Stimulated activated naive CD8-positive, alpha-beta T cell treated with anti-CD3 and anti-CD28 coated beads, Interleukin-15, Interleukin-2, amounts not matched to agents 100 ng/mL and 50 ng/mL, for 24 hours (primary cell): ENCODE data around the gene LRP1.

Source experiments
- H3K27ac Mint-ChIP-seq: one replicate; pipeline ENCODE4 v1.8.0; 2021; ENCODE audit warnings: mild to moderate bottlenecking, mixed read lengths
- H3K27me3 Mint-ChIP-seq: one replicate; pipeline ENCODE4 v1.8.0; 2021; ENCODE audit warnings: mixed read lengths
- H3K36me3 Mint-ChIP-seq: one replicate; pipeline ENCODE4 v1.8.0; 2021; ENCODE audit warnings: low read depth, mixed read lengths
- H3K4me1 Mint-ChIP-seq: one replicate; pipeline ENCODE4 v1.8.0; 2021; ENCODE audit warnings: low read depth, mixed read lengths
- H3K4me3 Mint-ChIP-seq: one replicate; pipeline ENCODE4 v1.8.0; 2021; ENCODE audit warnings: mild to moderate bottlenecking, mixed read lengths
- H3K9me3 Mint-ChIP-seq: one replicate; pipeline ENCODE4 v1.8.0; 2021; ENCODE audit warnings: mixed read lengths

The LRP1 gene

GRCh38 chr12:57213763-57214397, 85.6 kb downstream of the LRP1 start:
- H3K4me1 Mint-ChIP-seq = peaks cover 42% of the 10 kb centered on the region
- H3K9me3 Mint-ChIP-seq = no peaks in the 10 kb centered on the region
- no peaks in the 10 kb centered on the region for H3K36me3 Mint-ChIP-seq
- no peak overlapping the region for H3K27ac Mint-ChIP-seq
- no peak overlapping the region for H3K4me3 Mint-ChIP-seq
- peaks cover 47% of the 10 kb centered on the region for H3K27me3 Mint-ChIP-seq

DNA sequence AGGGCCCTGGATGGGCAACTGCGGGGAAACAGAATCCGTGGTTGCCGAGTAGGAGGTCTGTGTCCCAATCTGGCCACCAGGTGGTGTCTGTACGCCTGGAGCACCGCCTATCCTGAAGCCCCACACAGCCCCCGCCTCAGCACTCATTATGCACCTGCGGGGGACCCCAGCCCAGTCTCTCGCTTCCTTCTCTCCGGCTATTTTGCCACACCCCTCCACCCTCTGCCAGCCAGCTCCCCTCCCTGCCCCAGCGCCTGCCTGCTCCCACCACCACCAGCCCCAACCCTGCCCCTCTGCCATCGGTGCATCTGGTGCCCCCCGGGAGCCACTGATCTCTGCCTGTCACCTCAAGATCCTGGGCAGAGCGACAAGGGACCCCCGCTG, 86.1 kb downstream of the LRP1 start:
- Mint-ChIP-seq H3K4me3 (no peak overlapping the region), H3K27me3 (peaks cover 52% of the 10 kb centered on the region), H3K27ac (no peak overlapping the region)

GRCh38 chr12:57215065-57215464, 86.8 kb downstream of the LRP1 start:
- H3K36me3 Mint-ChIP-seq = no peaks in the 10 kb centered on the region
- H3K9me3 Mint-ChIP-seq = no peaks in the 10 kb centered on the region
- H3K4me3 Mint-ChIP-seq = no peak overlapping the region
- H3K4me1 Mint-ChIP-seq = peaks cover 47% of the 10 kb centered on the region
- H3K27ac Mint-ChIP-seq = no peak overlapping the region
- H3K27me3 Mint-ChIP-seq = peaks cover 58% of the 10 kb centered on the region

More for the DNA sequence above, 86.1 kb downstream of the LRP1 start:
- no peaks in the 10 kb centered on the region for H3K9me3 Mint-ChIP-seq
- H3K4me1 Mint-ChIP-seq = peaks cover 42% of the 10 kb centered on the region
- H3K36me3 Mint-ChIP-seq = no peaks in the 10 kb centered on the region

DNA sequence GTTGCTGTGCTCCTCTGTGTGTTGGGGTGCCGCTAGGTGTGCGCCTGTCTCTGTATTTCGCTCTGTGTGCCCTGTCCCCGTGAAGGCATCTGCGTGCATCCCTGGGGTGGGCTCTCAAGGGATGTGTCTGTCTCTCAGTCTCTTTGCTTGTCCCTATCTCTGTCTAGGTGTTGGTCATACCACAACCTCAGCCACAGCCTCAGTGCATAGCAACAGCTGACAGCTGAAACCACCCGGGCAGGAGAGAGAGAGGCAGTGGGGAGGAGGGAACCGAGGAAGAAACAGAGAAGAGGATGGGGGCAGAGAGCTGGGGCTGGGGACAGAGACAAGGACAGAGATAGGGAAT, 87.4 kb downstream of the LRP1 start:
- no peaks in the 10 kb centered on the region for H3K9me3 Mint-ChIP-seq
- H3K4me1 Mint-ChIP-seq = peaks cover 47% of the 10 kb centered on the region
- no peaks in the 10 kb centered on the region for H3K36me3 Mint-ChIP-seq
- peaks cover 61% of the 10 kb centered on the region for H3K27me3 Mint-ChIP-seq
- H3K27ac Mint-ChIP-seq = no peak overlapping the region
- peak overlapping the region; percentile 66 for H3K4me3 Mint-ChIP-seq

DNA sequence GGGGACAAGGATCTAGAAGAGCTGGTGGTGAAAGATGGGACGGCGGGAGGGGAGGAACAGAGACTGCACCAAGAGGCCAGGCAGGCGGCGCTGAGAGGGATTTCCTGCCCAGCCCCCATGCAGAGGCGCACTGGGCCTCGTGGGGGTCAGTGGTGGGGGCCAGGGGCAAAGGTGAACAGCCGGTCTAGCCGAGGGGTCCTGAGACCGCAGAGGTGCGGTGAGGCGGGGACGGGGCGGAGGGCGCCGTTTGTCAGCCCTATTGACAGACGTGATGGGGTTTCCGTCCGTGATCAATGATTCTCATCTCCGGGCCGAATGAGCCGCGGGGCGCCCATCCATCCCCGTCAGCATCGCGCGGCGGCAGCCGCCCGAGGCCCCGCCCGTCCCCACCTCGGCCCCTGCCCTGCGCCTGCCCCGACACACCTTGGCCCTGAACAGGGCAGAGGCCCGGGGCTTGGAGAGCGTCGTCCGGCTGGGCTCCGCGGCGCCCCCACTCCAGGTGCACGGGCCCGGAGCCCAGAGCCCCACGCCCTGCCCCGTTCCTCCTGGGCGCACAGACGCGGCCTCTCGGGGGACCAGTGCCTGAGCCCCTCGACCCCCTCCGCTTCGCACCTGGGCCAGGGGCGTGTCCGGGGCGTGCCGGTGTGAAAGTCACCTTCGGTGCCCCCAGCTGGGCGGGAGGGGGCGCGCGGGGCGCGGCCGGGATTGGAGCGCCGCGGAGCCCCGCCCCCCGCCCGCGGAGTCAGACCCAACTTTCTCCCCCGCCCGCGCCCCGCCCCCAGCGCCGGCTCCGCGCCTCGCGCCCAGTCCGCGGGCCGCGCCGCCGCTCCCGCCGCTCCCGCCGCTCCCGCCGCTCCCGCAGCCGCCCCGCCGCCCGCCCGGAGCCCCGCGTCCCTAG, 88.0 kb downstream of the LRP1 start, which contains the start of gene NXPH4:
TSS of gene NXPH4 (plus strand) at position 781 of the 898 bp plus-strand sequence. CDS start 176 bp downstream, outside the sequence.
- H3K9me3 Mint-ChIP-seq = no peaks in the 10 kb centered on the region
- H3K4me1 Mint-ChIP-seq = peaks cover 53% of the 10 kb centered on the region
- H3K27ac Mint-ChIP-seq = no peak within 1 kb of the TSS
- H3K4me3 Mint-ChIP-seq = peak within 1 kb of the TSS; percentile 70
- H3K27me3 Mint-ChIP-seq = peaks cover 67% of the 10 kb centered on the region
- H3K36me3 Mint-ChIP-seq = no peaks in the 10 kb centered on the region

DNA sequence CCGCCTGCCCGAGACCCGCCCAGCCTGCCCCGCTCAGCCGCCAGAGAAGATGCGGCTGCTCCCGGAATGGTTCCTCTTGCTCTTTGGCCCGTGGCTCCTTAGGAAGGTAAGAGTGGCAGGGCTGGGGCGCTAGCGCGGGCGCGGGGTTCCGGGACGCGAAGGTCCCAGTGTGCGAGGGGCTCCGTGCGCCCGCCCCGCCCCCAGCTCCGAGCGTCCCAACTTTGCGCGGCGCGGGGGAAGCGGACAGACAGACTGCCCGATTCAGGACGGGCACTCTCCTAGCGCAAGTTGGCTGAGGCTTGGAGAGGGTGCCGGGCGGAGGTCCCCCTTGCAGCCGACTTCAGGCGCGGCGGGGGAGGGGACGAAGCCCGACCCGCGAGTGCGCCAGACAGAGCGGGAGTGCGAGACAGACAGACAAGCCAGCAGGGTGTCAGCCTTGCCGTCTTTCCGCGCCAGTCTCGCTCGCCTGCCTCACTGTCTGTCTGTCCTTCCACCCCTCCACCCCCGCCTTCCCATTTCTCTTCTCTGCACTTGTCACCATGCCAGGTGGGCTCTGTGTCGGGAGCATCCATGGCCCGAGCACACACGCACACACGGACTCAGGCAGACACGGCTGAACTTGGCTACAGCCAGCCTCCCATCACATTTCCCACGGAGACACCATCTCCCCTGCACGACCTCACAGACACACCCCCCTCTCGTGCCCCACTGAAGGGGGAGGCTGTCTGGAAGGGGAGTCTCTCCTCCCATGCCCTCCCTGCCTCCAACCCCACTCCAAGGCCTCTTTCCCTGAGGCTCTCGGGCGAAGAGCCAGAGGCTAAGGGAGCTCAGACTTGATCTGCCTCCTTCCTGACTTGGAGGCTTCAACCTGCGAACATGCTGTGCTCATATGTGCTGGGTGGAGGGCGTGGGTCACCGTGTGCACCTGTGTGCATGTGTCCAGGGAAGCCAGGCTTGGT, 88.9 kb downstream of the LRP1 start:
- H3K36me3 Mint-ChIP-seq = no peaks in the 10 kb centered on the region
- H3K27me3 Mint-ChIP-seq = peaks cover 76% of the 10 kb centered on the region
- peaks cover 63% of the 10 kb centered on the region for H3K4me1 Mint-ChIP-seq
- H3K27ac Mint-ChIP-seq = no peak overlapping the region
- peak overlapping the region; percentile 70 for H3K4me3 Mint-ChIP-seq
- H3K9me3 Mint-ChIP-seq = no peaks in the 10 kb centered on the region

DNA sequence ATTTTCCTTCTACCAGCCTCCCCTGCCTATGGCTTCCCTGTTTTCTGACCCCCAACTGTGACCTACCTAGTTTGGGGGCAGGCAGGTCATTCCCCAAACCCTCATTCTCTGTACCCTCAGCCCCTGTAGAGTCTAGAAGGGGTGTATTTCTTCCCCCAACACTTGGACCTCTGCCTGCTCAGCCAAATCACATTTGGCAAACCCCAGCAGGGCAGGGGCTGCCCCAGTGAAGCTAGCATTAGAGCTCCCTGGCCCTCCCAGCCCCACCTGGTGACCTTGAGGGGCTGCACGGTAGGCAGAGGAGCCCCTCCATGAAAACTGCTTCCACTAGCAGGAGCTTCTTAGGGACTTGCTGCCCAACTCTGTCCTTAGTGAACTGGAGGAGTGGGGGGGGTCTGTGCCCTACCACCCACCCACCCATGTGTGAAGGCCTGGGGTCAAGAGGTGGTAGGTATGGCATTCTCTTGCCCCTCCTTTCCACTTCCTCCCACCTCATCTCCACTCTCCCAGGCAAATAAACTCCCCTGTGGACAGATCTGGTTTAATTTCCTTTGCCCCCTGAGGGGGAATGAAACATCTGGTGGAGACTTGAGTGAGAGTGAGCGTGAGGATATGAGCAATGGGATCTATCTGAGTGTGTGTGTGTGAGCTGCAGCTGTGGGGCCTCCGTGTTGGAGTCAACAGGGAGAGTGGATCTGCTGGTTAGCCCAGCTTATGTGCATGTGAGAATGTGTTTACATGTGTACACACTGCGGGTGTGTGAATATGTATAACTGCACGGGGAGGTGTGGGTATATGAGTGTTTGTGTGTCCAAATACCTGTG, 90.0 kb downstream of the LRP1 start:
- Mint-ChIP-seq H3K27me3 (peaks cover 85% of the 10 kb centered on the region), H3K36me3 (no peaks in the 10 kb centered on the region)

GRCh38 chr12:57219205-57219992, 91.1 kb downstream of the LRP1 start:
- no peak overlapping the region for H3K27ac Mint-ChIP-seq
- no peak overlapping the region for H3K4me3 Mint-ChIP-seq
- H3K36me3 Mint-ChIP-seq = no peaks in the 10 kb centered on the region
- peaks cover 64% of the 10 kb centered on the region for H3K4me1 Mint-ChIP-seq
- H3K9me3 Mint-ChIP-seq = no peaks in the 10 kb centered on the region
- H3K27me3 Mint-ChIP-seq = peaks cover 85% of the 10 kb centered on the region

More for the DNA sequence above, 90.0 kb downstream of the LRP1 start:
- Mint-ChIP-seq H3K27ac (no peak overlapping the region), H3K9me3 (no peaks in the 10 kb centered on the region), H3K4me1 (peaks cover 71% of the 10 kb centered on the region), H3K4me3 (no peak overlapping the region)

DNA sequence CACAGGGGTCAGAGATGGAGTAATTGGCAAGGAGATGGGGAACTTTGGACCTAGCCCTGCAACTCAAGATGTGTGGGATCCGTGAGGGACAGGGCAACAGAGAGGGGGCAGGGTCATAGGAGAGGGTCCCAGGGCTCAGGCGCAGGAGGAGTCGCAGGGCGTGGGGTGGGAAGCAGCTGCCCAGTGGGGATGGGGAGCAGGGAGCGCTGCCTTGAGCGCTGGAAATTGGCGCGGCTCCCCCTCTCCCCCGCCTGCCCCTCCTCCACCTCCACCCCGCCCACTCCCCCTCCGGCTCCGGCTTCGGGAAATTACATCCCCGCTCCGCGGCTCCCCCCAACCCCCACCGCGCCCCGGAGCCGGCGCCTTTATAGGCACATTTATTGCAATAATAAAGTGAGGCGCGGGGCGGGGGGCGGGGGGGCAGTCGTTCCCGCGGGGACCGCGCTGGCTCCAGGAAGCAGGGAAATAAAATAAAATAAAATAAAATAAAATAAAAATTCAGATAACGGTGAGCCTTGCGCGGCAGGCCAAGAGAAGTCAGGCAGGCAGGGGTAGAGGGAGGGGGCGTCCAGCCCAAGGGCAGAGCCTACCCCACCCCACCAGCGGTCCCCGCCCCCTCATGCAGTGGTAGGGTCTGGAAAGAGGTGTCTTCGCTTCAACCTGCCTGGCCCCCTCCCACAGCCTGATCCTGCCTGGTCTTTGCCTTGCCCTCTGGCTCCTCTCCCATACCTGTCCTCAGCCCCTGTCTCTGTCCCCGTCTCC, 91.9 kb downstream of the LRP1 start:
- H3K4me1 Mint-ChIP-seq = peaks cover 56% of the 10 kb centered on the region
- peaks cover 84% of the 10 kb centered on the region for H3K27me3 Mint-ChIP-seq
- H3K36me3 Mint-ChIP-seq = no peaks in the 10 kb centered on the region
- H3K9me3 Mint-ChIP-seq = no peaks in the 10 kb centered on the region
- no peak overlapping the region for H3K27ac Mint-ChIP-seq
- no peak overlapping the region for H3K4me3 Mint-ChIP-seq

- Mint-ChIP-seq H3K4me1 (peaks cover 55% of the 10 kb centered on the region), H3K9me3 (no peaks in the 10 kb centered on the region), H3K27me3 (peaks cover 84% of the 10 kb centered on the region), H3K27ac (no peak overlapping the region), H3K36me3 (no peaks in the 10 kb centered on the region), H3K4me3 (no peak overlapping the region)
Measured at GRCh38 chr12:57220770-57221168, 92.5 kb downstream of the LRP1 start.

GRCh38 chr12:57221169-57221917, 93.1 kb downstream of the LRP1 start:
- Mint-ChIP-seq H3K9me3 (no peaks in the 10 kb centered on the region), H3K36me3 (no peaks in the 10 kb centered on the region), H3K4me1 (peaks cover 58% of the 10 kb centered on the region), H3K4me3 (no peak overlapping the region), H3K27ac (no peak overlapping the region), H3K27me3 (peaks cover 85% of the 10 kb centered on the region)
